ENCODE measurements around the gene GPR119. TPM values are rescaled to one million over a fixed set of nuclear protein-coding genes. Genes with fewer than 3 reads are reported as not detected.
A peak's percentile ranks its signal among the peaks of the same experiment; 100 is the strongest.

GPR119 gene
- total and polyA plus RNA-seq, 7 donors, result not detected

DNA sequence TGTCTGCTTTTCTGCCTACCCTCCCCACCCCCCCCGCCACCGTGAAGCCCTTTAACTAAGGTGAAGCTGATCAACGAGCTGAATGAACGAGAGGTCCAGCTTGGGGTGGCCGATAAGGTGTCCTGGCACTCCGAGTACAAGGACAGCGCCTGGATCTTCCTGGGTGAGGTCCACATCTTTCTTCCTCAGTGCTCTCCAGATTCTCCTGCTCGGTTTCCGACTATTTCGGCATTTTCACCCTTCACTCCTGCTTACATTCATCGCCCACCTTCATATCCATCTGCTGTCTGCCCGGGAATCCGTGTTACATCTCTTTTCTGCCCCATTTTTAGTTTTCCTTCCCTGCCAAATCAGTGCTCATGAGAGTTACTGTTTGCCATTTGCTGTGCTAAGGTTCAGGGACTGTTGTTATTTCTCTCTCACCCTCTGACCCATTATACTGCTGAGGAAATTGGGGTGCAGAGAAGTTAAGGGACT lies 16.8 kb upstream of the GPR119 start:
- WGBS, 3 donors, result 0 to 38% (median 1%) methylated on average over 10 to 13 of the region's 13 CpGs
- TF ChIP-seq, protein P1, sequence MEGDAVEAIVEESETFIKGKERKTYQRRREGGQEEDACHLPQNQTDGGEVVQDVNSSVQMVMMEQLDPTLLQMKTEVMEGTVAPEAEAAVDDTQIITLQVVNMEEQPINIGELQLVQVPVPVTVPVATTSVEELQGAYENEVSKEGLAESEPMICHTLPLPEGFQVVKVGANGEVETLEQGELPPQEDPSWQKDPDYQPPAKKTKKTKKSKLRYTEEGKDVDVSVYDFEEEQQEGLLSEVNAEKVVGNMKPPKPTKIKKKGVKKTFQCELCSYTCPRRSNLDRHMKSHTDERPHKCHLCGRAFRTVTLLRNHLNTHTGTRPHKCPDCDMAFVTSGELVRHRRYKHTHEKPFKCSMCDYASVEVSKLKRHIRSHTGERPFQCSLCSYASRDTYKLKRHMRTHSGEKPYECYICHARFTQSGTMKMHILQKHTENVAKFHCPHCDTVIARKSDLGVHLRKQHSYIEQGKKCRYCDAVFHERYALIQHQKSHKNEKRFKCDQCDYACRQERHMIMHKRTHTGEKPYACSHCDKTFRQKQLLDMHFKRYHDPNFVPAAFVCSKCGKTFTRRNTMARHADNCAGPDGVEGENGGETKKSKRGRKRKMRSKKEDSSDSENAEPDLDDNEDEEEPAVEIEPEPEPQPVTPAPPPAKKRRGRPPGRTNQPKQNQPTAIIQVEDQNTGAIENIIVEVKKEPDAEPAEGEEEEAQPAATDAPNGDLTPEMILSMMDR (IDR thresholded peaks at IDR 0.05), result no peak
- peaks cover 5% of the 10 kb centered on the region for H3K4me1 ChIP-seq
- ATAC-seq (no peak), DNase-seq (no peak)
- no peaks in the 10 kb centered on the region for H3K9me3 ChIP-seq
- H3K36me3 ChIP-seq (ENCODE audit: insufficient read depth in 1 of 2, low read depth in 1 of 2), result peaks cover 0 to 20% of the 10 kb centered on the region in 2 donors
- peak overlapping the region; percentile 64 for H3K4me3 ChIP-seq
- H3K27me3 ChIP-seq (ENCODE audit: insufficient read depth in 3 of 3, low read length in 2 of 3), result peaks cover 0 to 4% (median 0%) of the 10 kb centered on the region in 3 donors
- intact Hi-C loops (cut with DNase I), result loop anchor here in 1 of 2 donors (5.0 kb wide), 1 partner anchor 500 kb away; the partner anchor contains the start of gene ENOX2
- H3K27ac ChIP-seq, result peak overlapping the region; percentile 59

DNA sequence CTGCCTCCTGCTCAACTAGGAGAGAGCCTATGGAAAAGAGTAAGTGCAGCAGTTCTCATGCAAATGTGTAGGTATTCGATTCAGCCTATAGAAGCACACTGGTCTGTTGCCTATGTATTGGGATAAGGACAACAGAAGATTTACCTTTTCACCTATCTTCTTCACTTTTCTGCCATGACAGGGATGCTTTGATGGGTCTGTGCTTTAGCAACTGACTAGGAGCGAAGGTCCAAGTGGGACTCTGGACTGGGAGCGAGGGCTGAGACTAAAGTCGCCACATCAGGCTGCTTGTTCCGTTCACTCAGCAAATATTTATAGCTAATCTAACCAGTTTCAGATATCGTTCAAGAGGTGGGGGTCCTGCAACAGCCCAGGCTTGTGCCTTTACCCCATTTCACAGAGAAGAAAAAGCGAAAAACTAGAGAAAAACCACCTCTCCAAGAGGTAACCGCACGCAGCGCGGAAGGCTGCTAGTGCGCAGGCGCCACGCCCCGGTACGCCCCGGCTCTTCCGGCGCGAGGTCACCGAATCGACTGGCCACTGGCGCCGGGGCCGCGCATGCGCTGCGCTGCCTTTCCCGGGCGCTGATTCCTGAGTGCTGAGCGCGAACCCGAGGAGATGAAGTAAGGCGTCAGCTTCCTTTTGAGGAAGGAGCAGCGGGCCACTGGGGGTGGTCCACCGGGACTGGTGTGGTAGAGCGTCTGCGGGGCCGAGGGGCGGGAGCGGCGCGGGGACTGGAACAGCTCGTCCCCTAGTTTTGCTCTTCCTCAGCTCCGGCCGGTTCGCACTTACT lies 16.1 kb upstream of the GPR119 start, which contains the start of gene RBMX2:
RBMX2 (plus strand) TSS at position 573 of the 793 bp plus-strand sequence; CDS start at position 619, 46 bp downstream.
- 1 to 35% (median 1%) methylated on average over 14 to 47 of the region's 47 CpGs for WGBS, 3 donors
- ATAC-seq (peak; percentile 89 to 100 (median 98)), DNase-seq (peak; percentile 80 to 88)
- H3K9me3 ChIP-seq, result no peaks in the 10 kb centered on the region
- peak within 1 kb of the TSS; percentile 64 for H3K4me3 ChIP-seq
- peak within 1 kb of the TSS; percentile 59 for H3K27ac ChIP-seq
- peaks cover 5% of the 10 kb centered on the region for H3K4me1 ChIP-seq
- TF ChIP-seq, protein P1 (IDR thresholded peaks at IDR 0.05), result no peak
- intact Hi-C loops (cut with DNase I), result loop anchor here in 1 of 2 donors (5.0 kb wide), 1 partner anchor 501 kb away; the partner anchor contains the start of gene ENOX2
- peaks cover 0 to 4% (median 0%) of the 10 kb centered on the region in 3 donors for H3K27me3 ChIP-seq (ENCODE audit: insufficient read depth in 3 of 3, low read length in 2 of 3)
- peaks cover 0 to 20% of the 10 kb centered on the region in 2 donors for H3K36me3 ChIP-seq (ENCODE audit: insufficient read depth in 1 of 2, low read depth in 1 of 2)

DNA sequence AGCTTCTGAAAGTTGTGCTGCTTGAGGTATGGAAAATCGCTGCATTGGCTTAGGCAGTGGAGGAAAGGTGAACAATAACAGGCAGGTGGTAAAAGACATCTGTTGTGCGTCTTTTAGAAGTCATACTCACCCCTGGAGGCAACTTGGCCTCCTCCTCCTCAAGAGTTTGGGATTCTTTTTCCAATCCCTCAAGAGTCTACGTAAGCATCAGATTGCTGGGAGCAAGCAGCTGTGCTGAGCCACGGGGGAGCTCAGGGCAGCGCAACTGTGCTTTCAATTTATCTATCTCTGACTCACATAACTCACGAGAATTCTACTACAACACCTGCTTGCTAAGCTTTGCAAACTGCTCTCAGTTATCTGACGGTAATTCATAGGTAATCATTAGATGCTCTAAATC lies 9.9 kb upstream of the GPR119 start:
- WGBS, 3 donors, result 33 to 40% (median 36%) methylated on average over 7 of the region's 7 CpGs
- DNase-seq, result no peak
- TF ChIP-seq, protein P1 (IDR thresholded peaks at IDR 0.05), result no peak
- no peak for ATAC-seq
- H3K4me3 ChIP-seq, result no peak overlapping the region
- H3K27ac ChIP-seq, result no peak overlapping the region
- H3K36me3 ChIP-seq (ENCODE audit: insufficient read depth in 1 of 2, low read depth in 1 of 2), result no peaks in the 10 kb centered on the region
- intact Hi-C loops (cut with DNase I), result loop anchor here (5.0 kb wide), 2 partner anchors 58 to 522 kb away; partner anchors contain the start of gene SLC25A14 (in 1 of the 2)
- H3K9me3 ChIP-seq, result no peaks in the 10 kb centered on the region
- H3K4me1 ChIP-seq, result no peaks in the 10 kb centered on the region
- H3K27me3 ChIP-seq (ENCODE audit: insufficient read depth in 3 of 3, low read length in 2 of 3), result peaks cover 0 to 11% (median 0%) of the 10 kb centered on the region in 3 donors

DNA sequence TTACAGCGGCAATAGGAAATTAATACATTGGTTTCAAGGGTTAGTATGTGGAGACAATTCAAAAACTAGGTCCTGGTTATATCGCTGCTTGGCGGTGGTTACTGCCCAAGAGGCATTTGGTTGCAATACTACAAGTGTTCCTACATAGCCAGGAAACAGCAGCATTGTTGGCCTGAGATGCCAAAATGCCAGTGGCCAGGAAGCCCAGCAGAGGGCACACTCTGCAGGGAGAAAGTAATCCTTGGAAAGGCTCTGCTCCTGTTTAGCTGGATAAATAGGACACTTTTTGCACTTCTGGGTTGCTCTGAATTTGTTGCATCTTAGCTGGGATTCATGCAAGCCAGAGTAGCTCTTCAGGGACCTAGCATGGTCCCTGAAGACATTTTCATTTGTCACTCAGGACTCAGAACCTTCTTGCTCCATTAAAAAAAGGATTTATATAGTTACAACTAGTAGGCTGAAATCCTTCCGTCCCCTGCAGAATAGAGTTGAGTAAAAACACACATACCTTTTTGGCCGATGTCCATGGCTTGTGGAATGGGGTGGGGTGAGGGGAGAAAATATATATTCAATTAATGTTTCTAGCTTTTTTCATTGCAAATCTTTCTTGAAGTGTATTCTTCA lies 8.1 kb upstream of the GPR119 start:
- Histone ChIP-seq H3K36me3 (ENCODE audit: insufficient read depth in 1 of 2, low read depth in 1 of 2) (no peaks in the 10 kb centered on the region), H3K4me3 (no peak overlapping the region), H3K9me3 (no peaks in the 10 kb centered on the region), H3K27me3 (ENCODE audit: insufficient read depth in 3 of 3, low read length in 2 of 3) (peaks cover 0 to 7% (median 0%) of the 10 kb centered on the region in 3 donors), H3K4me1 (no peaks in the 10 kb centered on the region), H3K27ac (no peak overlapping the region)
- ATAC-seq (peak in 2 of 4 donors; percentile 57 to 71), DNase-seq (peak in 1 of 2 donors; percentile 18)
- TF ChIP-seq, protein P1 (IDR thresholded peaks at IDR 0.05), result peak; percentile 62
- 33 to 37% (median 36%) methylated on average over 5 of the region's 5 CpGs for WGBS, 3 donors
- intact Hi-C loops (cut with DNase I), result loop anchor here in 1 of 2 donors (5.0 kb wide), 1 partner anchor 524 kb away; no protein-coding TSS in a partner anchor
